Mammary epithelial cell (primary cell): Measurements from ENCODE around the gene COA7.

Experiments
- EZH2 ChIP-seq: IDR thresholded peaks from 2 replicates; pipeline ENCODE4 v1.6.1; 2012; ENCODE audit warnings: low read length, inconsistent platforms, borderline replicate concordance
- TF ChIP-seq, protein P1 (sequence below), 2 donors: IDR thresholded peaks in 1 of 2; conservative IDR thresholded peaks in 1 of 2; 2 replicates each; pipeline ENCODE4 v1.5.1; 2011 to 2012; ENCODE audit warnings: inconsistent platforms in 2 of 2, low read length in 2 of 2, mild to moderate bottlenecking in 2 of 2, control low read depth in 1 of 2, low read depth in 1 of 2; ENCODE audit not compliant: insufficient read depth in 1 of 2; ENCODE audit errors: extremely low read depth in 1 of 2

DNA sequence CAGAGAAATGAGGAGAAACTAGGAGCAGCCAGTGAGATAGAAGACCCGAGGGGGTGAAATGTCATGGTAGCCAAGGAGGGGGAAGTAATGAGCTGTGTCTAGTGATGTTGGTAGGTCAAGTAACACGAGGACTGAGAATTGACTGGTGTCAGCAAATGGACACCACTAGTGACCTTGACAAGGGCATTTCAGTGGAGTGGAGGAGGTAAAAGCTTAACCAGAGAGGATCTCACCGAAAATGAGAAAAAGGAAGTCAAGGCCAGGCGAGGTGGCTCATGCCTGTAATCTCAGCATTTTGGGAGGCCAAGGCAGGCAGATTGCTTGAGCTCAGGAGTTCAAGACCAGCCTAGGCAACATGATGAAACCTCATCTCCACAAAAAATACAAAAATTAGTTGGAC is 25.1 kb upstream of the COA7 start:
- TF ChIP-seq, protein P1, sequence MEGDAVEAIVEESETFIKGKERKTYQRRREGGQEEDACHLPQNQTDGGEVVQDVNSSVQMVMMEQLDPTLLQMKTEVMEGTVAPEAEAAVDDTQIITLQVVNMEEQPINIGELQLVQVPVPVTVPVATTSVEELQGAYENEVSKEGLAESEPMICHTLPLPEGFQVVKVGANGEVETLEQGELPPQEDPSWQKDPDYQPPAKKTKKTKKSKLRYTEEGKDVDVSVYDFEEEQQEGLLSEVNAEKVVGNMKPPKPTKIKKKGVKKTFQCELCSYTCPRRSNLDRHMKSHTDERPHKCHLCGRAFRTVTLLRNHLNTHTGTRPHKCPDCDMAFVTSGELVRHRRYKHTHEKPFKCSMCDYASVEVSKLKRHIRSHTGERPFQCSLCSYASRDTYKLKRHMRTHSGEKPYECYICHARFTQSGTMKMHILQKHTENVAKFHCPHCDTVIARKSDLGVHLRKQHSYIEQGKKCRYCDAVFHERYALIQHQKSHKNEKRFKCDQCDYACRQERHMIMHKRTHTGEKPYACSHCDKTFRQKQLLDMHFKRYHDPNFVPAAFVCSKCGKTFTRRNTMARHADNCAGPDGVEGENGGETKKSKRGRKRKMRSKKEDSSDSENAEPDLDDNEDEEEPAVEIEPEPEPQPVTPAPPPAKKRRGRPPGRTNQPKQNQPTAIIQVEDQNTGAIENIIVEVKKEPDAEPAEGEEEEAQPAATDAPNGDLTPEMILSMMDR (conservative IDR thresholded peaks at IDR 0.05 in 1 of 2, IDR thresholded peaks at IDR 0.05 in 1 of 2; ENCODE audit: extremely low read depth in 1 of 2, insufficient read depth in 1 of 2, low read depth in 1 of 2, low read length in 2 of 2): no peak
- no peak for TF ChIP-seq EZH2
